GM21619 (cell line): Measurements from ENCODE around the gene NTM.

Source experiments
- ATAC-seq: cut with Tn5 transposase; IDR thresholded peaks from one replicate; pipeline ENCODE4 v1.9.1; 2021; ENCODE audit not compliant: unreplicated experiment

The NTM gene

GRCh38 chr11:131977231-131977630, 606.8 kb downstream of the NTM start:
- ATAC-seq = no peak

GRCh38 chr11:131977854-131978253, 607.4 kb downstream of the NTM start:
- no peak for ATAC-seq

GRCh38 chr11:131978351-131978750, 607.9 kb downstream of the NTM start:
- ATAC-seq = no peak

GRCh38 chr11:131979364-131979763, 608.9 kb downstream of the NTM start:
- no peak for ATAC-seq

GRCh38 chr11:131980199-131980598, 609.8 kb downstream of the NTM start:
- ATAC-seq = no peak

GRCh38 chr11:131980888-131981668, 610.7 kb downstream of the NTM start:
- no peak for ATAC-seq

GRCh38 chr11:131982154-131982553, 611.7 kb downstream of the NTM start:
- ATAC-seq = no peak

- no peak for ATAC-seq
Measured at GRCh38 chr11:131985846-131986301, 615.5 kb downstream of the NTM start.

- no peak for ATAC-seq
Measured at GRCh38 chr11:131987703-131988102, 617.3 kb downstream of the NTM start.

GRCh38 chr11:131991606-131992005, 621.2 kb downstream of the NTM start:
- ATAC-seq = no peak

- no peak for ATAC-seq
Measured at GRCh38 chr11:131993246-131993645, 622.8 kb downstream of the NTM start.

- no peak for ATAC-seq
Measured at GRCh38 chr11:131998020-131998419, 627.6 kb downstream of the NTM start.

GRCh38 chr11:131999084-131999483, 628.7 kb downstream of the NTM start:
- no peak for ATAC-seq

GRCh38 chr11:131999955-132000354, 629.5 kb downstream of the NTM start:
- ATAC-seq = no peak

- ATAC-seq = no peak
Measured at GRCh38 chr11:132005887-132006286, 635.5 kb downstream of the NTM start.

GRCh38 chr11:132006884-132007580, 636.6 kb downstream of the NTM start:
- no peak for ATAC-seq

- no peak for ATAC-seq
Measured at GRCh38 chr11:132008226-132008625, 637.8 kb downstream of the NTM start.

- no peak for ATAC-seq
Measured at GRCh38 chr11:132008872-132009271, 638.5 kb downstream of the NTM start.

- ATAC-seq = no peak
Measured at GRCh38 chr11:132020001-132020400, 649.6 kb downstream of the NTM start.

- no peak for ATAC-seq
Measured at GRCh38 chr11:132022285-132022684, 651.9 kb downstream of the NTM start.

GRCh38 chr11:132022733-132023478, 652.5 kb downstream of the NTM start:
- ATAC-seq = no peak
